GM21737 (cell line): ENCODE measurements around the gene EFCAB6.

Experiments
- ATAC-seq: cut with Tn5 transposase; IDR thresholded peaks from one replicate; pipeline ENCODE4 v1.9.1; 2021; ENCODE audit warnings: mild to moderate bottlenecking, moderate library complexity; ENCODE audit not compliant: unreplicated experiment

The EFCAB6 gene

GRCh38 chr22:43749473-43749872 is 62.6 kb downstream of the EFCAB6 start:
- ATAC-seq, result no peak

- no peak for ATAC-seq
Measured at GRCh38 chr22:43747877-43748276, 64.2 kb downstream of the EFCAB6 start.

- ATAC-seq, result no peak
Measured at GRCh38 chr22:43747058-43747457, 65.0 kb downstream of the EFCAB6 start.

GRCh38 chr22:43745783-43746356 is 66.2 kb downstream of the EFCAB6 start:
- ATAC-seq, result no peak

GRCh38 chr22:43745411-43745770 is 66.7 kb downstream of the EFCAB6 start:
- no peak for ATAC-seq

GRCh38 chr22:43744700-43745410 is 67.2 kb downstream of the EFCAB6 start:
- no peak for ATAC-seq

- no peak for ATAC-seq
Measured at GRCh38 chr22:43743929-43744643, 68.0 kb downstream of the EFCAB6 start.

- no peak for ATAC-seq
Measured at GRCh38 chr22:43743131-43743530, 69.0 kb downstream of the EFCAB6 start.

GRCh38 chr22:43742154-43742950 is 69.8 kb downstream of the EFCAB6 start:
- ATAC-seq, result no peak

- no peak for ATAC-seq
Measured at GRCh38 chr22:43740587-43741270, 71.4 kb downstream of the EFCAB6 start.

- no peak for ATAC-seq
Measured at GRCh38 chr22:43739851-43740379, 72.2 kb downstream of the EFCAB6 start.

- no peak for ATAC-seq
Measured at GRCh38 chr22:43737150-43737828, 74.8 kb downstream of the EFCAB6 start.

GRCh38 chr22:43736651-43737050 is 75.5 kb downstream of the EFCAB6 start:
- no peak for ATAC-seq

- ATAC-seq, result no peak
Measured at GRCh38 chr22:43734370-43735150, 77.5 kb downstream of the EFCAB6 start.

- ATAC-seq, result no peak
Measured at GRCh38 chr22:43733138-43733537, 79.0 kb downstream of the EFCAB6 start.

- ATAC-seq, result no peak
Measured at GRCh38 chr22:43731988-43732387, 80.1 kb downstream of the EFCAB6 start.

GRCh38 chr22:43726964-43727543 is 85.1 kb downstream of the EFCAB6 start:
- ATAC-seq, result no peak

GRCh38 chr22:43726322-43726721 is 85.8 kb downstream of the EFCAB6 start:
- no peak for ATAC-seq

- no peak for ATAC-seq
Measured at GRCh38 chr22:43723816-43724215, 88.3 kb downstream of the EFCAB6 start.
